HepG2 (cell line): Measurements from ENCODE around the gene RAB42. TPM values are rescaled to one million over a fixed set of nuclear protein-coding genes. Genes with fewer than 3 reads are reported as not detected.

Experiments used
- HOXA5 ChIP-seq: sonication (generic); formaldehyde crosslinking; IDR thresholded peaks from 2 replicates; pipeline ENCODE4 v1.4.0; 2020; ENCODE audit warnings: missing genetic modification reagents
- IKZF4 ChIP-seq: sonication (generic); formaldehyde crosslinking; IDR thresholded peaks from 2 replicates; pipeline ENCODE4 v1.5.1; 2020; ENCODE audit warnings: borderline replicate concordance, mild to moderate bottlenecking, low read depth, missing genetic modification reagents; ENCODE audit errors: not compliant biosample characterization
- NR0B2 ChIP-seq: sonication (generic); formaldehyde crosslinking; IDR thresholded peaks from 2 replicates; pipeline ENCODE4 v1.4.0; 2020; ENCODE audit warnings: mild to moderate bottlenecking, missing genetic modification reagents
- NRL ChIP-seq: sonication (generic); formaldehyde crosslinking; IDR thresholded peaks from 2 replicates; pipeline ENCODE4 v1.5.0; 2020; ENCODE audit warnings: missing genetic modification reagents, mild to moderate bottlenecking, moderate library complexity, borderline replicate concordance
- SMAD3 ChIP-seq: sonication (generic); formaldehyde crosslinking; IDR thresholded peaks from 2 replicates; pipeline ENCODE4 v1.4.0; 2020; ENCODE audit warnings: missing genetic modification reagents
- SNAPC2 ChIP-seq: sonication (generic); formaldehyde crosslinking; IDR thresholded peaks from 2 replicates; pipeline ENCODE4 v1.8.1; 2022; ENCODE audit warnings: mild to moderate bottlenecking, missing genetic modification reagents
- TEAD2 ChIP-seq: sonication (generic); formaldehyde crosslinking; IDR thresholded peaks from 2 replicates; pipeline ENCODE4 v1.9.0; 2021; ENCODE audit warnings: missing genetic modification reagents
- ZBTB20 ChIP-seq: sonication (generic); formaldehyde crosslinking; IDR thresholded peaks from 2 replicates; pipeline ENCODE4 v1.8.1; 2023; ENCODE audit warnings: missing genetic modification reagents, low read depth, mild to moderate bottlenecking, borderline replicate concordance
- ZMAT3 ChIP-seq: sonication (generic); formaldehyde crosslinking; conservative IDR thresholded peaks from 2 replicates; pipeline ENCODE4 v1.7.0; 2021; ENCODE audit warnings: missing genetic modification reagents
- ZNF124 ChIP-seq: sonication (generic); formaldehyde crosslinking; IDR thresholded peaks from 2 replicates; pipeline ENCODE4 v1.4.0; 2020; ENCODE audit warnings: missing genetic modification reagents
- ZNF143 ChIP-seq: sonication (generic); formaldehyde crosslinking; IDR thresholded peaks from 2 replicates; pipeline ENCODE4 v1.4.0; 2020; ENCODE audit warnings: missing genetic modification reagents
- ZNF234 ChIP-seq: sonication (generic); formaldehyde crosslinking; conservative IDR thresholded peaks from 2 replicates; pipeline ENCODE4 v1.5.1; 2020; ENCODE audit warnings: mild to moderate bottlenecking, missing genetic modification reagents
- ZNF260 ChIP-seq: sonication (generic); formaldehyde crosslinking; IDR thresholded peaks from 2 replicates; pipeline ENCODE4 v1.4.0; 2020; ENCODE audit warnings: missing genetic modification reagents, low read depth, mild to moderate bottlenecking, borderline replicate concordance
- ZNF3 ChIP-seq: IDR thresholded peaks from 2 replicates; pipeline ENCODE4 v1.7.0; 2017; ENCODE audit warnings: inconsistent platforms
- ZNF343 ChIP-seq: sonication (generic); formaldehyde crosslinking; IDR thresholded peaks from 2 replicates; pipeline ENCODE4 v1.4.0; 2020; ENCODE audit warnings: mild to moderate bottlenecking, missing genetic modification reagents
- ZNF589 ChIP-seq: sonication (generic); formaldehyde crosslinking; conservative IDR thresholded peaks from 2 replicates; pipeline ENCODE4 v1.8.0; 2022; ENCODE audit warnings: mild to moderate bottlenecking, moderate library complexity, missing genetic modification reagents
- polyA plus RNA-seq, 8 experiments: library from polyadenylated mRNA; depleted of rRNA in 3 of 8; stranded (reverse) in 7 of 8; unstranded in 1 of 8; fragments of >200 nt; fragmentation: Illumina TruSeq in 4 of 8; extraction: Trizol in 4 of 8; gene quantifications; 2 replicates each; pipeline versions ENCODE4 v1.2.1 to v1.2.3, GENCODE V29; 2011 to 2016; ENCODE audit warnings: low read depth in 4 of 8, missing spikeins in 1 of 8, mixed read lengths in 1 of 8; ENCODE audit not compliant: insufficient read depth in 1 of 8
- total RNA-seq, 5 experiments: library from RNA; depleted of rRNA; stranded (reverse); fragments of >200 nt; fragmentation: Illumina TruSeq; extraction: Trizol; gene quantifications; 2 replicates each; pipeline ENCODE4 v1.2.3, GENCODE V29; 2016; ENCODE audit warnings: low read depth in 1 of 5
- TF ChIP-seq, protein P1 (sequence below): IDR thresholded peaks from 2 replicates; pipeline ENCODE4 v1.6.1; 2016; ENCODE audit warnings: low read depth, missing genetic modification reagents, missing compliant biosample characterization
- TF ChIP-seq, protein P2 (sequence below): sonication (generic); formaldehyde crosslinking; IDR thresholded peaks from 2 replicates; pipeline ENCODE4 v1.8.0; 2022; ENCODE audit warnings: missing genetic modification reagents, low read depth, mild to moderate bottlenecking, borderline replicate concordance
- TF ChIP-seq, protein P3 (sequence below): sonication (generic); formaldehyde crosslinking; IDR thresholded peaks from 2 replicates; pipeline ENCODE4 v1.8.1; 2023; ENCODE audit warnings: mild to moderate bottlenecking, moderate library complexity, missing genetic modification reagents
- TF ChIP-seq, protein P4 (sequence below): sonication (generic); formaldehyde crosslinking; conservative IDR thresholded peaks from 2 replicates; pipeline ENCODE4 v1.4.0; 2020; ENCODE audit warnings: missing genetic modification reagents
- TF ChIP-seq, protein P5 (sequence below): sonication (generic); formaldehyde crosslinking; IDR thresholded peaks from 2 replicates; pipeline ENCODE4 v1.4.0; 2020; ENCODE audit warnings: missing genetic modification reagents

RAB42 gene
- total and polyA plus RNA-seq, 2 of the 13 experiments (the other 11 are each of a cell fraction or from before 2014, with no cell fraction given), result 10.4 to 166 TPM

GRCh38 chr1:28581531-28582247, 10.4 kb upstream of the RAB42 start (continued):
- TF ChIP-seq SNAPC2 (CRISPR knock-in tag) (peak; percentile 43; the same call in 1 of the 2 replicates), ZNF143 (CRISPR knock-in tag) (peak; percentile 98), IKZF4 (CRISPR knock-in tag) (peak; percentile 51), ZNF124 (peak; percentile 88), ZBTB20 (no peak), ZNF3 (CRISPR knock-in tag) (no peak), ZMAT3 (CRISPR knock-in tag) (peak; percentile 85; the same call in 1 of the 2 replicates), TEAD2 (CRISPR knock-in tag) (no peak; the same call in 1 of the 2 replicates), ZNF260 (CRISPR knock-in tag) (0 out of 2 replicates have a peak, but pooled peaks have one; percentile 32), NR0B2 (CRISPR knock-in tag) (peak; percentile 67; the same call in 1 of the 2 replicates), ZNF343 (CRISPR knock-in tag) (peak; percentile 71; the same call in 1 of the 2 replicates), ZNF234 (CRISPR knock-in tag) (no peak), NRL (peak; percentile 89), ZNF589 (CRISPR knock-in tag) (peak; percentile 61), SMAD3 (peak; percentile 87), HOXA5 (CRISPR knock-in tag) (peak; percentile 96)
- TF ChIP-seq, protein P1, sequence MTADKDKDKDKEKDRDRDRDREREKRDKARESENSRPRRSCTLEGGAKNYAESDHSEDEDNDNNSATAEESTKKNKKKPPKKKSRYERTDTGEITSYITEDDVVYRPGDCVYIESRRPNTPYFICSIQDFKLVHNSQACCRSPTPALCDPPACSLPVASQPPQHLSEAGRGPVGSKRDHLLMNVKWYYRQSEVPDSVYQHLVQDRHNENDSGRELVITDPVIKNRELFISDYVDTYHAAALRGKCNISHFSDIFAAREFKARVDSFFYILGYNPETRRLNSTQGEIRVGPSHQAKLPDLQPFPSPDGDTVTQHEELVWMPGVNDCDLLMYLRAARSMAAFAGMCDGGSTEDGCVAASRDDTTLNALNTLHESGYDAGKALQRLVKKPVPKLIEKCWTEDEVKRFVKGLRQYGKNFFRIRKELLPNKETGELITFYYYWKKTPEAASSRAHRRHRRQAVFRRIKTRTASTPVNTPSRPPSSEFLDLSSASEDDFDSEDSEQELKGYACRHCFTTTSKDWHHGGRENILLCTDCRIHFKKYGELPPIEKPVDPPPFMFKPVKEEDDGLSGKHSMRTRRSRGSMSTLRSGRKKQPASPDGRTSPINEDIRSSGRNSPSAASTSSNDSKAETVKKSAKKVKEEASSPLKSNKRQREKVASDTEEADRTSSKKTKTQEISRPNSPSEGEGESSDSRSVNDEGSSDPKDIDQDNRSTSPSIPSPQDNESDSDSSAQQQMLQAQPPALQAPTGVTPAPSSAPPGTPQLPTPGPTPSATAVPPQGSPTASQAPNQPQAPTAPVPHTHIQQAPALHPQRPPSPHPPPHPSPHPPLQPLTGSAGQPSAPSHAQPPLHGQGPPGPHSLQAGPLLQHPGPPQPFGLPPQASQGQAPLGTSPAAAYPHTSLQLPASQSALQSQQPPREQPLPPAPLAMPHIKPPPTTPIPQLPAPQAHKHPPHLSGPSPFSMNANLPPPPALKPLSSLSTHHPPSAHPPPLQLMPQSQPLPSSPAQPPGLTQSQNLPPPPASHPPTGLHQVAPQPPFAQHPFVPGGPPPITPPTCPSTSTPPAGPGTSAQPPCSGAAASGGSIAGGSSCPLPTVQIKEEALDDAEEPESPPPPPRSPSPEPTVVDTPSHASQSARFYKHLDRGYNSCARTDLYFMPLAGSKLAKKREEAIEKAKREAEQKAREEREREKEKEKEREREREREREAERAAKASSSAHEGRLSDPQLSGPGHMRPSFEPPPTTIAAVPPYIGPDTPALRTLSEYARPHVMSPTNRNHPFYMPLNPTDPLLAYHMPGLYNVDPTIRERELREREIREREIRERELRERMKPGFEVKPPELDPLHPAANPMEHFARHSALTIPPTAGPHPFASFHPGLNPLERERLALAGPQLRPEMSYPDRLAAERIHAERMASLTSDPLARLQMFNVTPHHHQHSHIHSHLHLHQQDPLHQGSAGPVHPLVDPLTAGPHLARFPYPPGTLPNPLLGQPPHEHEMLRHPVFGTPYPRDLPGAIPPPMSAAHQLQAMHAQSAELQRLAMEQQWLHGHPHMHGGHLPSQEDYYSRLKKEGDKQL (CRISPR knock-in tag), result peak; percentile 74
- TF ChIP-seq, protein P2, sequence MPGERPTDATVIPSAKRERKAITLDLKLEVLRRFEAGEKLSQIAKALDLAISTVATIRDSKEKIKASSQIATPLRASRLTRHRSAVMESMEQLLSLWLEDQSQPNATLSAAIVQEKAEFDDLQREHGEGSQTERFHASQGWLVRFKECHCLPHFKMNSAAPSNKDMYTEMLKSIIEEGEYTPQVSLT (CRISPR knock-in tag), result peak; percentile 39; the same call in 1 of the 2 replicates
- TF ChIP-seq, protein P3, sequence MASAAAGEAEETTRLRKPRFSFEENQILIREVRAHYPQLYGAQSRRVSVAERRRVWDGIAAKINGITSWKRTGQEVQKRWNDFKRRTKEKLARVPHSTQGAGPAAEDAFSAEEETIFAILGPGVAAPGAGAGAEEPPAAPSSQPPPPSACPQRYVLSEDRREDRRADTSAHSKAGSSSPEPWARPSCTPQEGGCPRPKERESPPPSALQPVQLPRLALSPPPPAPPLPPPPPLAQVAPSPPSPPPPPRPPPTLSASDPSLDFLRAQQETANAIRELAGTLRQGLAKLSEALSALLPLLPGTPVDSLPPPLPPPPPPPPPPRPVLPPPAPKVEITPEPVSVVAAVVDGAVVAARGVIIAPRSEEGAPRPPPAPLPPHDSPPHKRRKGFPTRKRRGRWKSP, result peak; percentile 97
- TF ChIP-seq, protein P4, sequence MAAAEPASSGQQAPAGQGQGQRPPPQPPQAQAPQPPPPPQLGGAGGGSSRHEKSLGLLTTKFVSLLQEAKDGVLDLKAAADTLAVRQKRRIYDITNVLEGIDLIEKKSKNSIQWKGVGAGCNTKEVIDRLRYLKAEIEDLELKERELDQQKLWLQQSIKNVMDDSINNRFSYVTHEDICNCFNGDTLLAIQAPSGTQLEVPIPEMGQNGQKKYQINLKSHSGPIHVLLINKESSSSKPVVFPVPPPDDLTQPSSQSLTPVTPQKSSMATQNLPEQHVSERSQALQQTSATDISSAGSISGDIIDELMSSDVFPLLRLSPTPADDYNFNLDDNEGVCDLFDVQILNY (CRISPR knock-in tag), result no peak; the same call in 1 of the 2 replicates
- TF ChIP-seq, protein P5, sequence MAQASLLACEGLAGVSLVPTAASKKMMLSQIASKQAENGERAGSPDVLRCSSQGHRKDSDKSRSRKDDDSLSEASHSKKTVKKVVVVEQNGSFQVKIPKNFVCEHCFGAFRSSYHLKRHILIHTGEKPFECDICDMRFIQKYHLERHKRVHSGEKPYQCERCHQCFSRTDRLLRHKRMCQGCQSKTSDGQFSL (CRISPR knock-in tag), result no peak
